ENCODE results near the gene BSPH1.

BSPH1 gene, protein sequence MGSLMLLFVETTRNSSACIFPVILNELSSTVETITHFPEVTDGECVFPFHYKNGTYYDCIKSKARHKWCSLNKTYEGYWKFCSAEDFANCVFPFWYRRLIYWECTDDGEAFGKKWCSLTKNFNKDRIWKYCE

DNA sequence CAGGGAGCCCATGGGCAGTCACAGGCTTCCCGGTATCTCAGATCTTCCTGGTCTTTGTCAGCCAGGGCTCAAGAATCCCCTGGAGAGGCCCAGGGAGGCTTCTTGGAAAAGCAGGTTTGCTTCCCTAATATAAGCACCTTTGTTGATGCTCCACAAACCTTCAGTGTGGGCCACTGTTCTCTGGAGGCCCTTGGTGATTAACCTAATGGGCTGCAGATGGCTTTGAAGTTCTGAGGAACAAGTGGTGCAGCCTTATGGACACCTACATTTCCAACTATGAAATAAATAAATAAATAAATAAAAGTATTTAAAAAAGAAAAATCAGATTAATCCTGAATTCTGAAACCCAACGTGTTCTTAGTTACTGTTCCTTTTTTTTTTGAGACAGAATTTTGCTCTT, at the start of gene BSPH1:
TSS of gene BSPH1 (minus strand) at position 101 of the 400 bp plus-strand sequence. CDS start at position 12, 89 bp downstream.
- no peak within 1 kb of the TSS for H3K27ac ChIP-seq
- no peak for TF ChIP-seq ZFX (IDR thresholded peaks at IDR 0.05)
- TF ChIP-seq, protein P1, sequence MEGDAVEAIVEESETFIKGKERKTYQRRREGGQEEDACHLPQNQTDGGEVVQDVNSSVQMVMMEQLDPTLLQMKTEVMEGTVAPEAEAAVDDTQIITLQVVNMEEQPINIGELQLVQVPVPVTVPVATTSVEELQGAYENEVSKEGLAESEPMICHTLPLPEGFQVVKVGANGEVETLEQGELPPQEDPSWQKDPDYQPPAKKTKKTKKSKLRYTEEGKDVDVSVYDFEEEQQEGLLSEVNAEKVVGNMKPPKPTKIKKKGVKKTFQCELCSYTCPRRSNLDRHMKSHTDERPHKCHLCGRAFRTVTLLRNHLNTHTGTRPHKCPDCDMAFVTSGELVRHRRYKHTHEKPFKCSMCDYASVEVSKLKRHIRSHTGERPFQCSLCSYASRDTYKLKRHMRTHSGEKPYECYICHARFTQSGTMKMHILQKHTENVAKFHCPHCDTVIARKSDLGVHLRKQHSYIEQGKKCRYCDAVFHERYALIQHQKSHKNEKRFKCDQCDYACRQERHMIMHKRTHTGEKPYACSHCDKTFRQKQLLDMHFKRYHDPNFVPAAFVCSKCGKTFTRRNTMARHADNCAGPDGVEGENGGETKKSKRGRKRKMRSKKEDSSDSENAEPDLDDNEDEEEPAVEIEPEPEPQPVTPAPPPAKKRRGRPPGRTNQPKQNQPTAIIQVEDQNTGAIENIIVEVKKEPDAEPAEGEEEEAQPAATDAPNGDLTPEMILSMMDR (conservative IDR thresholded peaks at IDR 0.05): no peak

DNA sequence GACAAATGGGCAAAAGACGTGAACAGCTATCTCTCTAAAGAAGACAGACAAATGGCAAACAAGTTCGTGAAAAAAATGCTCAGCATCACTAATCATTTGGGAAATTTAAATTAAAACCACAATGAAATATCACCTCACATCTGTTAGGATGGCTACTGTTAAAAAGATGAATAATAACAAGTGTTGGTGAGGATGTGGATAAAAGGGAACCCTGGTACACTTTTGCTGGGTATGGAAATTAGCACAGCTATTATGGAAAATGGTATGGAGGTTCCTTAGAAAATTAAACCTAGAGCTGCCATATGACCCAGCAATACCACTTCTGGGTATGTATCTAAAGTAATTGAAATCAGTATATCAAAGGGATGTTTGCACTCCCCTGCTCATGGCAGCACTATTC, 44.8 kb upstream of the BSPH1 start:
- no peak overlapping the region for H3K27ac ChIP-seq
- TF ChIP-seq, protein P1 (conservative IDR thresholded peaks at IDR 0.05): no peak
- no peak for TF ChIP-seq ZFX (IDR thresholded peaks at IDR 0.05)

- H3K27ac ChIP-seq: no peak overlapping the region
- no peak for TF ChIP-seq ZFX (IDR thresholded peaks at IDR 0.05)
These were observed 41.6 kb upstream of the BSPH1 start for GRCh38 chr19:48033604-48034003.

GRCh38 chr19:48030073-48030472, 38.1 kb upstream of the BSPH1 start:
- TF ChIP-seq, protein P1 (conservative IDR thresholded peaks at IDR 0.05): no peak
- TF ChIP-seq ZFX (IDR thresholded peaks at IDR 0.05): no peak

DNA sequence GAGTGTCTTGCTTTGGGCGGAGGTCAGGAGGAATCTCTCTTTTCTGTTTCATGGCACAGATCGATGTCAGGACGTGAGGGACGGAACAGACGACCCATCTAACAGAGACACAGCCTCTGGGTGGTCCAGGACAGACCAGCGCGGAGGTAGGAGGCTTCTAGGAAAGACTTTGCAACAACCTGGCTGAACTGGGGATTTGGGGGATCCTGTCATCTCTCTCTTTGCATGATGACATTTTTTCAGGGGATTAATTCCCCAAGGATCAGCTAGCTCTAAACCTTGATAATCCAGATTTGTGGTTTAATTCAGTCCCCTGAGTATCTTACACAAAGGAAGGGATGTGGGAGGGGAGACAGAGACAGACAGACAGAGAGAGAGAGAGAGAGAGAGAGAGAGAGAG, 37.5 kb upstream of the BSPH1 start:
- TF ChIP-seq, protein P1 (conservative IDR thresholded peaks at IDR 0.05): no peak
- TF ChIP-seq ZFX (IDR thresholded peaks at IDR 0.05): no peak
- H3K27ac ChIP-seq: no peak overlapping the region

More at GRCh38 chr19:48030073-48030472, 38.1 kb upstream of the BSPH1 start:
- no peak overlapping the region for H3K27ac ChIP-seq

GRCh38 chr19:48025480-48025879, 33.5 kb upstream of the BSPH1 start:
- H3K27ac ChIP-seq: no peak overlapping the region
- TF ChIP-seq, protein P1 (conservative IDR thresholded peaks at IDR 0.05): no peak
- no peak for TF ChIP-seq ZFX (IDR thresholded peaks at IDR 0.05)

GRCh38 chr19:48023518-48023917, 31.5 kb upstream of the BSPH1 start:
- TF ChIP-seq, protein P1 (conservative IDR thresholded peaks at IDR 0.05): no peak
- no peak for TF ChIP-seq ZFX (IDR thresholded peaks at IDR 0.05)
- H3K27ac ChIP-seq: no peak overlapping the region

DNA sequence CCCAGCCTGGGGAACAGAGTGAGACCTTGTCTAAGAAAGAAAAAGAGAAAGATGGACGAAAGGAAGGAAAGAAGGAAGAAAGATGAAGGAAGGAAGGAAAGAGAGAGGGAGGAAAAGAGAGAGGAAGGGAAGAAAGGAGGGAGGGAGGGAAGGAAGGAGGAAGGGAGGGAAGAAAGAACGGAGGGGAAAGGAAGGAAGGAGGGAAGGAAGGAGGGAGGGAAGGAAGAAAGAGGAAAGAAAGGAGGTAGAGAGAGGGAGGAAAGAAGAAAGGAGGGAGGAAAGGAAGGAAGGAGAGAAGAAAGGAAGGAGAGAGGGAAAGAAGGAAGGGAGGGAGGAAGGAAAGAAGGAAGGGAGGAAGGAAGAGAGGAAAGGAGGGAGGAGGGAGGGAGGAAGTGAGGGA, 31.0 kb upstream of the BSPH1 start:
- TF ChIP-seq ZFX (IDR thresholded peaks at IDR 0.05): no peak
- TF ChIP-seq, protein P1 (conservative IDR thresholded peaks at IDR 0.05): no peak

More for the DNA sequence above, 31.0 kb upstream of the BSPH1 start:
- H3K27ac ChIP-seq: no peak overlapping the region
